Colonic mucosa (tissue), 4 donors: ENCODE measurements around the gene GSTM5. TPM values are rescaled to one million over a fixed set of nuclear protein-coding genes. Genes with fewer than 3 reads are reported as not detected.
A peak's percentile ranks its signal among the peaks of the same experiment; 100 is the strongest.

Source experiments
- DNase-seq: peaks from one replicate; pipeline ENCODE4 v3.0.0-alpha.2; 2020
- H3K27ac ChIP-seq: fragments of 200-600 bp; one replicate; pipeline ENCODE4 v1.8.0; 2021
- H3K27me3 ChIP-seq: fragments of 200-600 bp; one replicate; pipeline ENCODE4 v1.8.0; 2021
- H3K36me3 ChIP-seq: fragments of 200-600 bp; one replicate; pipeline ENCODE4 v1.8.0; 2021
- H3K4me1 ChIP-seq: fragments of 200-600 bp; one replicate; pipeline ENCODE4 v1.8.0; 2021; ENCODE audit warnings: mild to moderate bottlenecking
- H3K4me3 ChIP-seq: fragments of 200-600 bp; one replicate; pipeline ENCODE4 v1.8.0; 2021
- H3K9ac ChIP-seq, 2 donors: one replicate each; pipeline ENCODE4 v1.7.0; 2013; ENCODE audit warnings: control low read depth in 2 of 2, low read depth in 2 of 2, low read length in 2 of 2
- H3K9me3 ChIP-seq: fragments of 200-600 bp; one replicate; pipeline ENCODE4 v1.8.0; 2021
- intact Hi-C: fragments of 100-400 bp; cut with DNase I; formaldehyde crosslinking; loops from one replicate; pipeline ENCODE4 v1.14.1; 2022
- total RNA-seq, 2 donors: library from RNA; stranded (reverse); fragmentation: NEBNext Ultra II Directional in 1 of 2; extraction: Animal tissue kit (Norgen Biotek cat#: 25700) in 1 of 2; gene quantifications; one replicate each; pipeline ENCODE4 v1.2.1, GENCODE V29; 2021
- TF ChIP-seq, protein P1 (sequence below): fragments of 200-600 bp; IDR thresholded peaks from one replicate; pipeline ENCODE4 v1.8.0; 2022; ENCODE audit warnings: antibody characterized with exemption, mild to moderate bottlenecking
- donor health status: healthy.
- donor health status: DM: no; HTN: no; CAD: no.
- donor health status: DM: no; HTN: no; CAD: no.

The GSTM5 gene
- total RNA-seq, 2 donors from 2014 or later = 2.0 to 3.0 TPM

DNA sequence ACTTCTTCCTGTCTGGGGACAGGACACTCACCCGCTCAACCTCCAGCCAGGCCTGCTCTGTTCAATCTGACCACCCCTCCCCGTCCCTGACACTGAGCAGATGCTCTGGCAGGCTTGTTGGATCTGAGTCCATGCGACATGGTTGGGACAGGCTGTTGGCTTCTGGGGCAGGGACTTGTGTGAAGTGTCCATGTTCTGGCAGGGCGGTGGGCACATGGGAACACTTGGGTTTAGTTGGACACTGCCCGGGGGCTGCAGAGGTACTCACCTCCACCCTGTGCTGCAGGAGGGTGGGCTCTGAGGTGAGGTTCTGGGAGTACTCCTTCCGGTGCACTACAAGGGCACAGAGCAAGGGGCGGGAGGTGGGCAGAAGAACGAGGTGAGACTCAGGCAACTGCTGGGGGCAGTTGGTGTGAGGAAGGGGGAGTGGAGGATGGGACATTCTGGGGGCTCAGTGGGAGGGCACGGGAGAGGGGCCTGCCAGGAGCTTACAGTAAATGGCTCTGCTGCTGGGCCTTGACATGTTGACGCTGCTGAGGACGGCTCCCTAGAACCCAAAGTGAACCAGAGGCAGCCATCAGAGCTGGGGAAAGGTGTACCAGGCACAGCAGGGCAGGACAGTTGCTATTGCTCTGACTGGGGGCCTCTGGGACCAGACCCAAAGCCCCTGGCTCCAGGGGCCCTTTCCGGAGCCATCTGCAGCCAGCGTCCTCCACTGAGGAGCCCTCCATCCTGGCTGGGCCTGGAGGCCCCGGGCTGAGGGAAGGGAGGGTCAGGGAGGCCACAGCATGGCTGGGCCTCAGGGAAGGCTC lies 49.4 kb downstream of the GSTM5 start:
- Histone ChIP-seq H3K27ac (no peak overlapping the region), H3K4me3 (no peak overlapping the region), H3K27me3 (no peaks in the 10 kb centered on the region), H3K36me3 (no peaks in the 10 kb centered on the region), H3K4me1 (peaks cover 8% of the 10 kb centered on the region), H3K9ac (peak overlapping the region in 1 of 2 donors; percentile 100), H3K9me3 (no peaks in the 10 kb centered on the region)
- TF ChIP-seq, protein P1, sequence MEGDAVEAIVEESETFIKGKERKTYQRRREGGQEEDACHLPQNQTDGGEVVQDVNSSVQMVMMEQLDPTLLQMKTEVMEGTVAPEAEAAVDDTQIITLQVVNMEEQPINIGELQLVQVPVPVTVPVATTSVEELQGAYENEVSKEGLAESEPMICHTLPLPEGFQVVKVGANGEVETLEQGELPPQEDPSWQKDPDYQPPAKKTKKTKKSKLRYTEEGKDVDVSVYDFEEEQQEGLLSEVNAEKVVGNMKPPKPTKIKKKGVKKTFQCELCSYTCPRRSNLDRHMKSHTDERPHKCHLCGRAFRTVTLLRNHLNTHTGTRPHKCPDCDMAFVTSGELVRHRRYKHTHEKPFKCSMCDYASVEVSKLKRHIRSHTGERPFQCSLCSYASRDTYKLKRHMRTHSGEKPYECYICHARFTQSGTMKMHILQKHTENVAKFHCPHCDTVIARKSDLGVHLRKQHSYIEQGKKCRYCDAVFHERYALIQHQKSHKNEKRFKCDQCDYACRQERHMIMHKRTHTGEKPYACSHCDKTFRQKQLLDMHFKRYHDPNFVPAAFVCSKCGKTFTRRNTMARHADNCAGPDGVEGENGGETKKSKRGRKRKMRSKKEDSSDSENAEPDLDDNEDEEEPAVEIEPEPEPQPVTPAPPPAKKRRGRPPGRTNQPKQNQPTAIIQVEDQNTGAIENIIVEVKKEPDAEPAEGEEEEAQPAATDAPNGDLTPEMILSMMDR = no peak
- intact Hi-C loops = no loop called here
- DNase-seq = peak; percentile 17

DNA sequence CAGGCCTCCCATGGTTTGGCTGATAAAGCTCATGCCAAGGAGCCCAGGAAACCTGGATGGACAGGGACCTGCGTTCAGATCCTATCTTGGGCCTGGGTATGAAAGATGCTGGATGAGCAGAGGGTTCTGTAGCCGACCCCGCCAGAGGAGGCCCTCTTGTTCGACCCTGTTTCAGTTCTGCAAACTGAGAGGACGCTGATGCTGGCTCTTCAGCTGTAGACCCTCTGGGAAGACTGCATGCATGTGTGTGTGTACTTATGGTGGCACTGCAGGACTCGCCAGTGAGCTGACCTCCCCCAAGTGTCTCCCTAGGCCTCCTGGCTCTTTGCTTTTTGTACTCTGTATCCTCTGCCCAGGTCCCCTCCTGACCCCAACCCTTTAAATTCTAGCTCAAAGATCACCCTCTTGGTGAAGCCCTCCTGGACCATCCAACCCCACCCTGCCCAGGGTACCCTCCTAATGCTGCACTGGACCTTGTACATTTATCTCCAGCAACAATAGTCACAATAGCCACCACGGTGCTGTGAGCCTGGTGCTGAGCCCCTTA lies 50.1 kb downstream of the GSTM5 start:
- peak; percentile 16 for DNase-seq
- H3K27ac ChIP-seq = no peak overlapping the region
- intact Hi-C loops = no loop called here
- H3K36me3 ChIP-seq = no peaks in the 10 kb centered on the region
- H3K4me3 ChIP-seq = peak overlapping the region; percentile 61
- H3K4me1 ChIP-seq = peaks cover 9% of the 10 kb centered on the region
- no peaks in the 10 kb centered on the region for H3K27me3 ChIP-seq
- TF ChIP-seq, protein P1 = no peak
- H3K9ac ChIP-seq = peak overlapping the region in 1 of 2 donors; percentile 100
- H3K9me3 ChIP-seq = no peaks in the 10 kb centered on the region

DNA sequence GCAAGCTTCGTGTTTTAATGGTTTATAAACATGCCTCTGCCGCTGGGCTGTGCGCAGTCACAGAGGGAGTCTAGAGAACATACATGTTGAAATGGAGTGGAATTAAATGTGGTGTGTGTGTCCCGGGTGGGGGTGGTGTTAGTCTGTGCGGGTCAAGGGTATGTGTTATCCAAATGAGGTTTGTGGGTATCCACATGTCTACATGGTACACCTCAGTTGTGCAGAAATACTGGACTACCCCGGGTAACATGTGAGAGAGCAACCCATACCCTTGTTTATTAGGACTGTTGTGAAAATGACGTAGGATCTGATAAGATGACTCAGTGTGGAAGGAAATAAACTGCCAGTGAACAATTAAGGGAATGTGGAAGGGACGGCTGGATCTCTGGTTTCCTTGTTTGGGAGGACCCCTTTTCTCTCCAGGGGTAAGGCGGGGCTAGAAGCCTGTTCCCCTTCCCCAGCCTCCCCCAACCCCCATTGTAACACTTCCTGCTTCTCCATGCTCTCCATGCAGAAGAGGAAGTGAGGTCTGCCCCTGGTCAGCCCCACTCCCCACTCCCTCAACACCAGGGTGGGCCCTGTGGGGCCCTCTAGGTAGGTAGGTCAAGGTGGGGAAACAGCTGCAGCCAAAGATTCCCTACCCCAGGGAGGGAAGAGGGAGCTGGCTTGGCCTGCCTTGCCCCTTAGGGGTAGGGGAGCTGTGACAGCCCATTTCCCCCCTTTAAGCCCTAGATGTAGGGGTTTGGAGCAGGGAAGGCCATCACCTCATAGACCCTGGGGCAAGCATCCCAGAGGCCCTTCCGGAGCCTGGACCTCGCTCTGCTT lies 51.0 kb downstream of the GSTM5 start:
- peaks cover 9% of the 10 kb centered on the region for H3K4me1 ChIP-seq
- H3K27ac ChIP-seq = peak overlapping the region; percentile 87
- peak overlapping the region; percentile 61 for H3K4me3 ChIP-seq
- TF ChIP-seq, protein P1 = no peak
- peak overlapping the region; percentile 83 to 100 for H3K9ac ChIP-seq
- no peaks in the 10 kb centered on the region for H3K9me3 ChIP-seq
- intact Hi-C loops = no loop called here
- DNase-seq = peak; percentile 66
- no peaks in the 10 kb centered on the region for H3K27me3 ChIP-seq
- H3K36me3 ChIP-seq = no peaks in the 10 kb centered on the region

DNA sequence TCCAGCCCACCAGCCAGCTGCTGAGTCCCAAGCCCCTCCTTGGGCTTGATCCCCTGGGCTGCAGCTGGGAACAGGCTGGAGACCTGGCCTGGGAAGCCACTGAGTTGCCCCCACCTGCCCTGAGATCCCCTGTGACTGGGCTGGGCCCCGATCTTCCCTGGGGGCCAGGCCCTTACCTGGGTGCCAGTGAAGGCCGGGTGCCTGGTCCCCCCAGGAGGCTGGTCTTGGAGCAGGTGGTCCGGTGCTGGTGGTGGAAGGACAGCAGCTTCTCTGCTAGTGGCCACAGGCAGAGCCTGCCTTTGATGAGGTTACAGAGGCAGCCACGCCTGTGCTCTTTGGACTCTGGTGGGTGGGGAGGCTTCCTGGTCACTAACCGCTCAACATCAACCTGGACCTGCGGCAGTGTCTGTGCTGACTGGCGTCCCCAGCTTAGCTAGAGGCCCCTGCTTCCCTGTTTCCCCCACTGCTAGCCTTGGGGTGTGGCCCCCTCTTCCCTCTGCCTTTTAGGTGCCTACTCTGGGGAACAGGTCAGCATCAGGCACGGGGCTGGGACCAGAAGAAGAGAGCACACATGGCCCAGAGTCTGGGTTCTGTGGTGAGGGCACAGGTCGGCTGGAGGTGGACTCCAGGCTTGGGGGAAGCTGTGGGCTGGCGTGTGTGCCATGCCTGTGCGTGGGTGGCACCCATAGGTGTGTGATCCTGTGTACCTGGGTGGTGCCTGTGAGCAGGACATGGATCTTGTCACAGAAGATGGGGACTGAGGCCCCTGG lies 51.8 kb downstream of the GSTM5 start, which contains the start of gene EPS8L3:
EPS8L3 (minus strand) TSS at position 278 of the 770 bp plus-strand sequence. CDS start 2,174 bp downstream, outside the sequence.
- peak; percentile 95 for DNase-seq
- H3K4me3 ChIP-seq = peak within 1 kb of the TSS; percentile 61
- TF ChIP-seq, protein P1 = no peak
- H3K27ac ChIP-seq = peak within 1 kb of the TSS; percentile 87
- H3K4me1 ChIP-seq = peaks cover 9% of the 10 kb centered on the region
- peak within 1 kb of the TSS; percentile 83 to 100 for H3K9ac ChIP-seq
- H3K9me3 ChIP-seq = no peaks in the 10 kb centered on the region
- no peaks in the 10 kb centered on the region for H3K36me3 ChIP-seq
- intact Hi-C loops = no loop called here
- no peaks in the 10 kb centered on the region for H3K27me3 ChIP-seq
